NCI-H1694 (cell line): Measurements from ENCODE around the gene CIAO3.
A peak's percentile ranks its signal among the peaks of the same experiment; 100 is the strongest.
"Not testable (repeated sequence)": the region's sequence is repeated elsewhere in the genome, so short reads cannot be mapped to it uniquely, and the experiment has no call there.

Experiments
- DNase-seq: peaks from one replicate; lab custom pipeline; 2025; lab: John Stamatoyannopoulos, UW

CIAO3 gene

DNA sequence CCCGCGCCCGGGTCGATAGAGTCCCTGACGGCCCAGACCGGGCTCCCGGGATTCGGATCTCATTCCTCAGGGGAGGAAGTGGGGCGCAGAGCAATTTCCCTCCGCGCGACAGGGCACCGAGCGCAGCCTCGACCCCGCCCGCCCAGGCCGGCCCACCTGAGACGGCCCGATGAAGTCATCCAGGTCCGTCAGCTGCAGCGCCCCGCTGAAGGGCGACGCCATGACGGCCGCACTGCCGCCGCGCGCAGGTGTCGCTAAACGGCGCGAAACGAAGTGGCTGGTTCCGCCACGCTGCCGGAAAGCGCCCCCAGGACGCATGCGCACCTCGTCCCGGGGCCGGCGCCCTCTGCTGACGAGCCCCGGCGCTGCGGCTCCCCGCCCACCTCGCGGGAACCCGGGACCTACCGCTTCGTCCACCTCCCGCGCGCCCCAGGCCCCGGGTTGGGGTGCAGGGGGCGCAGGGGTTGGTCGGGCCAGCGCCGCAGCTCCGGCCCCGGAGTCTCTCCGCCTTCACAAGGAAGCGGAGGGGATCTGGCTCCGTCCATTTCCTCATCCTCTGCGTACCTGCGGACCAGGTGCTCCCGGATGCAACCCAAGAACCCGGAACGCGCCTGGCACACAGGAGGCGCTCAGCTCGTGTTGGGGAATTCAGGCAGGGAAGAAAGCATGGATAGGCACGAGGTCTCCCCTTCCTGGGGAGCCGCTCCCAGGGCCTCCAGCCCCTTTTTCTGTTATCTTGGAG lies at the start of gene CIAO3:
CIAO3 (minus strand) TSS at position 234 of the 742 bp plus-strand sequence; CDS start at position 222, 12 bp downstream.
- DNase-seq = peak; percentile 60

DNA sequence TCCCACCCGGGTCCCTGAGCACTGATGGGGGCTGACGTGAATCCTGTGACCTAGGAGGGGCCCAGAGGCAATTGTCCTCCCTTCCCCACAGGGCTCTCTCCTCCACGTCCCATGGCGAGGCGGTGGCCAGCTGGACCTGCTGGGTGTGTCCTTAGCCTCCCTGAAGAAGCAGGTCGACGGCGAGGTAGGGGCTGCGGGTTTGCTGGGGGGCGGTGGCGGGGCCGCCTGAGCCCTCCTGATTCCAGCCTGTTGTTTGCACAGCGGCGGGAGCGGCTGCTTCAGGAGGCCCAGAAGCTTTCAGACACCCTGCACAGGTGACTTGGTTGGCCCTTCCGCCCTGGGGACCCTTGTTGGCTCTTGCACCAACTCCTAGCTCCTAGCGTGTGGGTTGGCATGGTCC lies 49.3 kb upstream of the CIAO3 start:
- no peak for DNase-seq

DNA sequence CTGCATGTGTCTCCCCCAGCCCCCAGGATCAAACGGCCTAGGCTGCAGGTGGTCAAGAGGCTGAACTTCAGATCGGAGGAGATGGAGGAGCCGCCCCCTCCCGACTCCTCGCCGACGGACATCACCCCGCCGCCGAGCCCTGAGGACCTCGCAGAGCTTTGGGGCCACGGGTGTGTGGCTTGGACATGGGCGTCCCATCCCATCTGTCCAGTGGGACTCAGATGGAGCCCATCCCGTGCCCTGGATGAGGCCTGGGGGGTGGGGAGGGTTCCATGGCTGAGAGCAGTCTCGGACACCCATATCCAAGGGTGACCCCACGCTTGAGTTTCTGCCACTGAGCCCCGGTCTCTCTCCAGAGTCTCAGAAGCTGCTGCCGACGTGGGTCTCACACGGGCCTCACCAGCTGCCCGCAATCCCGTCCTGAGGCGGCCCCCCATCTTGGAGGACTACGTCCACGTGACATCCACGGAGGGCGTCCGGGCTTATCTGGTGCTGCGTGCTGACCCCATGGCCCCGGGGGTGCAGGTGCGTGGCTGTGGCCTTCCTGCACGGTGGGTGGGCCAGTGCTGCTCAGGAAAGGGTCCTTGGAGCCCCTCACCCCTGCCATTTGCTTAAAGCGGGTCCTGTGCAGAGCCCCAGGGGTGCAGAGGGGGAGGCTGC lies 48.5 kb upstream of the CIAO3 start:
- DNase-seq = no peak

DNA sequence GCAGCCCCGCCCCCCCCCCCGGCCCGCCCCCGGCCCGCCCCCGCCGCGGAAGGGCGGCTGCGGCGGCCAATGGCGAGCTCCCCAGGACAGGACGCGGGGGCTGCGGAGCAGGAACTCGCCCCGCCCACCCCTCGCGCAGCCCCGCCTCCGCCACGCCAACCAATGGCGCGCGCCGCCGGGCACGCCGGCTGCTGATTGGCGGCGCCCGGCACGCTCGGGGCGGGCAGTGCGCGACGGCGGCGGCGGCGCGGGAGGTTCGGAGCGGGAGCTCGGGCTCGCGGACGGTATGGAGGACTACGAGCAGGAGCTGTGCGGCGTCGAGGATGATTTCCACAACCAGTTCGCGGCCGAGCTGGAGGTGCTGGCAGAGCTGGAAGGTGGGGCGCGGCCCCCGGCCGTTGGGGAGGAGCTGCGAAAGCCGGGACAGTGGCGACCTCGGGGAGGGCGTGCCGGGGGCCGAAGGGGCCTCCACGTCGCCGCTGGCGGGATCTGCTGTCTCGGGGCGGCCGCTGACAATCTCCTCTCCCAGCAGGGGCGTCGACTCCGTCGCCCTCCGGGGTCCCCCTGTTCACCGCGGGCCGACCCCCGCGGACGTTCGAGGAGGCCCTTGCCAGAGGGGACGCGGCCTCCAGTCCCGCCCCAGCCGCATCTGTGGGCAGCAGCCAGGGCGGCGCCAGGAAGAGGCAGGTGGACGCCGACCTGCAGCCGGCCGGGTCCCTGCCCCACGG lies 47.8 kb upstream of the CIAO3 start, which contains the start of gene CHTF18:
CHTF18 (plus strand) TSS at position 222 of the 728 bp plus-strand sequence; CDS start at position 287, 65 bp downstream.
- DNase-seq = peak; percentile 38

DNA sequence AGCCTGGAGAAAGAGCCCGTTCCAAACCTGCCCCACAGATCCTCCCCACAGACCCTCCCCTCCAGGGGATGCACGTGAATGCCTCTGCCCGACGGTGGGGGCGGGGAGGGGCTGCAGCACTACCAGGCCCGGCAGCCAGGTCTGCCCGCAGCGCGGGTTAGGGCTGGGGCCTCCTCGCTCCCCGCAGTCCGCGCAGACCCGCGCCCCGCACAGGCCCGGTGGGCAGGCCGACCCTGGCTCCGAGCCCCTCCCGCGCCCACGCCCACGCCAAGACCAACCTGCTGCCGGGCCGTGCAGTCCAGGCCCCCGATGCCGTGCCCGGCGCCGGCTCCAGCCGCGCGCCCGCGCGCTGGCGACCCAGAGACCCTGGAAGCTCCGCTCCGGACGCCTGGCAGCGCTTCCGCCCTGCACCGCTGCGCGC lies 47.2 kb upstream of the CIAO3 start, which contains the start of gene RPUSD1:
RPUSD1 (minus strand) TSS at position 404 of the 421 bp plus-strand sequence. CDS start 644 bp downstream, outside the sequence.
- no peak for DNase-seq

DNA sequence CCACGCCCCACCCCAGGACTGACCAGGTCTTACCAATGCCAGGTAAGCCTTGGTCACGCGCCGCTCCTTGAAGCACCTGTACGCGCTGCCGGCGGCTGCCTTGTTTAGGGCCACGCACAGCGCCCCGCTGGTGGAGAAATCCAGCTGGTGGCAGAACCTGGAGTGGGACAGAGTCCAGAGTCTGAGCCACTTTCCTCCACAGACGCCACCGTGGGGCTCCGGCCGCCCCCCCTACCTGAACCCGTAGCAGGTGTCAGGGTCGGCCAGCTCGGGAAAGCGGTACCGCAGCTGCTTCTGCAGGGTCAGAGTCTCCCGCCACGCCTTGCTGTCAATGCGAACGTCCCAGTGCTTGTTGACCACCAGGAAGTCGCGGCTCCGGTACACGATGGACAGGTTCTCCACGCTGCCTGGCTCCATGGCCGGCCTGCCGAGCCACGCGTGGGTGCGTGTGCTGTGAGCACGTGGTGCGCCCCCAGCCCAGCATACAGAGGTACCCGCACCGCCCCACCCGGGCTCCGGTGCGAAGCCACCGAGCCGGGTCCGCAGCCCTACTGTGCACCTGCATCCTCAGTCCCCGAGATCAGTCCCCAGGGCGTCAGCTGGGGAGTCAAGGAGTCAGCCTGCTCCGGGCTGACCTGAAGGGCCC lies 46.6 kb upstream of the CIAO3 start:
- DNase-seq = no peak

DNA sequence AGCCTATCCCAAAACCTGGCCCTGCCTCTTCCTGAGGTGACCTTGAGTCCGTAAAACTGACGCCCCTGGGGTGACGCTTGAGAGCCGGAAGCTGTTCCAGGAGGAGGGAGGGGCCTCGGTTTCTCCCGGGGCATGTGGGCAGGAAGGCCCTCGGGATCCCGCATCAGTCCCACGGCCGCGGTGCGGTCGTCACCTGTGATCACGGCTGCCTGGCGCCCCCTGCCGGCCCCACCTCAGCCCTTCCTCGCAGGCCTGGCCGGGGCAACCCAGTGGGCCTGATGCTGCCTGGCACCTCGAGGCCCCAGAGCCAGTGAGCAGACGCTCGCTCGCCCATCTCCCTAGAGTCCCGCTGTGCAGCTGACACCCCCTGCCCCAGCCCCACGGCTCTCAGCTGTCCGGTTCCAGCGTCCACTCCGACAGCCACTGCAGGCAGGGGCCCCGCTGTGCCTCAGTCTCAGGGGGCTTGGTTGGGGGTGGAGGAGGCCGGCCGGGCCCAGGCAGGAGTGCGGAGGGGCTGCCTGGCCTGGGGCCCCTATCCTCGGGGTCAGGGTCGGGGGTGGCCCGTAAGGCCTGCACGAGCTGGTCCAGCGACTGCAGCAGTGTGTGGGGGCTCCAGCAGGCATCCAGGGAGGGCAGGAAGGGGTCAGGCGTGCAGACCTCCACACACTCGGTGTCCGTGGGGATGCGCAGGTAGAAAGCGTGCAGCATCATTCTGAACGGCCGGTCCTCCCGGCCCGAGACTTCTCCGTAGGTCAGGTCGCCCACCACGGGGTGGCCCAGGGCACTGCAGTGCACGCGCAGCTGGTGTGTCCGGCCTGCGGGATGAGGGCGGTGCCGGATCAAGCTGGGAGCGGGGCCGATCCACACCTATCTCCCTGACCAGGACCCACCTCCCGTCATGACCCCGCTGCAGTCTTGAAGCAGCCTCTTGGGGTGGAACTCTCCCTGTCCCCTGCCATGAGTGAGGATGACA lies 45.1 kb upstream of the CIAO3 start:
- no peak for DNase-seq

DNA sequence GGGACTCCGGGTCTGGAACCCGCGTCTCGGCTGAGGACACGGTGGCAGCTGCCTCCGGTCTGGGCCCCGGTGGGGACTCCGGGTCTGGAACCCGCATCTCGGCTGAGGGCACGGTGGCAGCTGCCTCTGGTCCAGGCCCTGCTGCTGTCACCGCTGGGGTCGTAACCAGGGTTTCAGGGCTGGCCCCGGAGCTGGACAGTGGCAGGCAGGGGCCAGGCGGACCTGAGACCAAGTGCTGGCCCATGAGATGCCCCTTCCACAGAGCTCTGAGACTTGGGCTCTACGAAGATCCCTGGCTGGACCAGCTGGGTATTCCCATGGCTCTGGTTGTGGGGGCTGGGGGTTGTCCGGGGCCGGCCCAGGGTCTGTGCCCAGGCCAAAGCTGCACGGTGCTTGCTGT lies 43.6 kb upstream of the CIAO3 start:
- no peak for DNase-seq

DNA sequence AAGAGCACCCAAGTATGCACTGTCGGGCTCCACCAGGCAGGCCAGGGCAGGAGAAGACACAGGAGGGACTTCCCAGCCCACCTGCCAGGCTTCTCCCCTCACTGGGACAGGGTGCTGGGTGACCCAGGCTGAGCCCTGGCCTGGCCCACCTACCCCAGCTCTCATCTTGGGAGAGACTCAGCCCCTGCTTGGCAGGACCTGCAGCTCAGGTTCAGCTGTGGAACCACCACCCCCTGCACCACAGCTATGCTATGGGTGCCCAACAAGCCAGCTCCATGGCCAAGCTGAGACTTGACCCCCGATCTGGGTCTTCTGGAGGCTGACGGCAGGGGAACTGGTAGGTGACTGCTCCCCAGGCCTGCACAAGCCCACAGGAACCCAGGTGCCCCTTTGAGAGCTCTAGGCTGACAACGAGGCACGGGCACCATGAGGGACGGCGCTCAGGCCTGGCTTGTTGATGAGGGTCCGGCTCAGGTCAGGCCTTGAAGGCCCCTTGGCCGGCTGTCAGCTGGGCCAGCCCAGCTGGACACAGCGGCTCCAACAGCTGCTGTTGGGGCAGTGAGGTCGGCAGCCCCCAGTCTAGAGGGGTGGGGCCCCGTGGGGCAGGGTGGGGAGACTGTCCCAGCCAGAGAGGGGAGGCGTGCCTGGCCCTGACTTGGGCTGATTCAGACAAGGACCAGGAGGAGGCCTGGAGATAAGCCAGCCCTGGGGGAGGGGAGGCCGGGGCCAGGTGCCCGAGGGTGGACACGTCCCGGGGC lies 42.8 kb upstream of the CIAO3 start:
- no peak for DNase-seq

DNA sequence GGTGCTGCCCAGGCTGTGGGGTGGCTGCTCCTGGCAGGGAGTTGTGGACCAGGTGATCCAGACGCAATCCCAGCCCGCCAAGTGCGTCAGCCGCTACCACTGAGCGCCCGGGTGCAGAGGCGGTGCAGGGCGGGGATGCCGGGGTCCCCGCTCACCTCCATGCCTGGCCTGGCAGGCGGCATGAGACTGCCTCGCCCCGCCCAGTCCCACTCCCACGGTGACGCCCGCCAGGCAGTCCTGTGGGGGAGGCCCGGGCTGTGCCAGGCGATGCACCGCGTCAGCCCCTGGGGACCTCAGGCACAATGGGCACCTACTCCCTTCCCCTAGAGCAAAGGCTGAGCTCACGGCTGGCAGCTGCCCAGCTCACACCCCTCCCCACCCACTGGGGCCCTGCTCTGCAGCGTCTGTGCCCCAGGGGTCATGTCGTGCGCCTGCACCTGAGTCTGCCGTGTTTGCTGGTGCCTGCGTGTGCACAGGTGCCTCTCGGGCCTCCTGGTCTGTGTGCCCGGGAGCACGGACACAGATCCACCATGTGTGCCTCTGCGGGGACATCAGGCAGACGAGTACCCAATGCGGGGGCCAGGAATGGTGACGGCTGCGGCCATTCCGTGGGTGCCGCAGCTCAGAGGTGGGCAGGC lies 42.1 kb upstream of the CIAO3 start:
- DNase-seq = no peak

DNA sequence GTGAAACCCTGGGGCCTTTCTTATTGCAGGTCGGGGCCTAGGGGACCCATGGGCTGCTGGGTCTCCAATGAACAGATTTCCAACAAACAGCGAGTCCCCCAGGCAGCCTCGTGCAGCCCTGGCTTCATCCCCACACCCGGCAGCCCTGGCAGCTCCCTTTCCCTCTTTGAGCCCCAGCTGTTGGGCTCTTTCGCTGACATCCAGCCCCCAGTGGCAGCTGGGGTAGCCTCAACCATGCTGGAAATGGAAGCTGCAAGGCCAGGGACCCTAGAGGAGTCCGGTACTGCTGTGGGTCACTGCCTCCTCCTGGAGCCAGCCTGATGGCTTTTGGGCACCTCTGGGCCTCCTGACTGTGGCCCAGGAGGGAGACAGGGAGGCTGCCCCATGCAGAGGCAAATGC lies 41.5 kb upstream of the CIAO3 start:
- no peak for DNase-seq

DNA sequence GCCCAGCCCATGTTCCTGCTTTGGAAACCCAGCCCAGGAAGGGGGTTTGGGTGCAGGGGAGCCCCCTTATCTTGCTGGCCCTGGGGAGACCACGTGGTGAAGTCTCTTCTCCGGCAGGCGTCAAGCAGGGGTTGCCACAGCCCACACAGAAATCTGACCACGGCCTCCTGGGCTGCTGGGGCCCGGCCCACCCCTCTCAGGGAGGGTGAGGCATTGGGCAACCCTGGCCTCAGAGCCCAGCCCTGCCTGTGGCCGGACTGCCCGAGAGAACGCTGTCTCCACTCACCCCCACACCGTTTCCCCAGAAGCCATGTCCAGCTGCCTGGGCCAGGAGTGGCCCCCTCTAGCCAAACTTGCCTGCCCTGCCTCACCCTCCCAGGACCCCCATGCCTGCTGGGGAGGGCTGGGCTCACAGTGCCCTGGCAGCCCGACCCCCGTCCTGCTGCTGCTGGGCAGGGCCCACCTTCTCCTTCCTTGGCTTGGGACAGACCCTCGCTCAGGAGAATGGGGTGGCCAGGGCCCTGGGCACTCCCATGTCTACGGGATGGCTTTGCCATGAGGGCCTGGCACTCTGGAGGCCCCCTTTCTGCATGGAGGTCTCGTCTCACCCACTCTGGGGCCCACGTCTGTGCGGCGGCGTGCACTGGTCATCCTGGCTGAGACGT lies 40.7 kb upstream of the CIAO3 start:
- DNase-seq = no peak

DNA sequence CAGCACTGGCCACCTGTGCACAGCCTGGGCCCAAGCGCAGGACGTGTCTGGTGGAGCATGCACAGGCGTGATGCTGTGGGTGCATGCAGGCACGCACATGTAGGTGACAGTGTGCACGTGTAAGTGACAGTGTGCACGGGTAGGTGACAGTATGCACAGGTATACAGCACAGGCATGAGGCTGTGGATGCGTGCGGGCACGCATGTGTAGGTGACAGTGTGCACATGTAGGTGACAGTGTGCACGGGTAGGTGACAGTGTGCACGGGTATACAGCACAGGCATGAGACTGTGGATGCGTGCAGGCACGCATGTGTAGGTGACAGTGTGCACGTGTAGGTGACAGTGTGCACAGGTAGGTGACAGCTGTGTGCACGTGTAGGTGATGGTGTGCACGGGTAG lies 39.5 kb upstream of the CIAO3 start:
- DNase-seq = no peak

DNA sequence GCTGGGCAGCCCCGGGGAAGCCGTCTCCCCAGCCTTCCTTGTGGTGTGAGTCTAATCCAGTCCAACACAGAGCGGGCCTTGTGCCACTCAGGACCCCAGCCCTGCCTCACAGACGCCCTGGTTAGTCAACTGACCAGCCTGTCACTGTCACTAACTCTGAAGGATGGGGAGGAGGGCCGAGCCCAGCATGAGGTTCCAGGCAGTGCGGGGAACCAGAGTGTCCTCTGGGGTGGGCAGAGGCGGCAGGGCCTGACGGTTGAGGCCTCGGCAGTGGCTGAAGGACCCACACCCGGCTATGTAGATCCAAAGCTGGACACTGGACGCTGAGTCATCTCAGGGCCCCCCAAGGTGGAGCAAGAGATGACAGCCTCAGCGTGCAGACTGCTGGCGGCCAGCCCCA lies 38.8 kb upstream of the CIAO3 start:
- DNase-seq = no peak

DNA sequence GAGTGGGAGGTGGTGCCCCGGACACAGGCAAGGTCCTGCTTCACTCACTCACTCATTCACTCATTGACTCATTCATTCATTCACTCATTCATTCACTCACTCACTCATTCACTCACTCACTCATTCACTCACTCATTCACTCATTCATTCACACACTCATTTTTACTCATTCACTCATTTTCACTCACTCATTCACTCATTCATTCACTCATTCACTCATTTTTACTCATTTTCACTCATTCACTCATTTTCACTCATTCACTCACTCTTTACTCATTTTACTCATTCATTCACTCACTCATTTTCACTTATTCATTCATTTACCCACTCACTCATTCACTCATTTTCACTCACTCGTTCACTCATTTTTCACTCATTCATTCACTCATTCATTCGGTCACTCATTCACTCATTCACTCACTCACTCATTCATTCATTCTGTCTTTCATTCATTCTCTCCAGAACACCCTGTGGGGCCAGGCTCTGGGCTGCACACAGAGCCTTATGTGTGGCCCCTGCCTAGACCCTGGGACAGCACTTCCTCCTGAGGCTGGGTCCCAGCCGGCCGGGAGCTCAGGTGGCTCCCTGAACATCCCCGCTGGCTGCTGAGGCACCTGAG lies 38.2 kb upstream of the CIAO3 start:
- no peak for DNase-seq

DNA sequence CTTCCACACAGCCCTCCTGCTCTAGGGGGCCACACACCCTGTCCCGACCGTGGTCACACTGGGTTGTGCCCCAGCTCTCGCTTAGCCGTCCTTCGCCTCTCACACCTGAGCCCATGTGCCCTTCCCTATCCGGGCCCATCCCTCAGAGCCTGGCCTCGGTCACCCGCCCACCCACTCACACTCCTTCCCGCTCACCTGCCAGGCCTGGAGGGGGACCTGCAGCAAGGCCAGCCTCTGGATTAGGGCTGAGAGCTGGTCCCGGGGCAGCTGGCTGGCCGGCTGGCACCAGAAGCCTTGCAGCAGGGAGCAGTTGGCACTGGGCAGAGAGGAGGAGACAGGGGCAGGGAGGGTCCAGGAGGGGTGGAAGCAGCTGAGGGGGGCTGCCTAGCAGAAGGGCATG lies 37.6 kb upstream of the CIAO3 start:
- no peak for DNase-seq

DNA sequence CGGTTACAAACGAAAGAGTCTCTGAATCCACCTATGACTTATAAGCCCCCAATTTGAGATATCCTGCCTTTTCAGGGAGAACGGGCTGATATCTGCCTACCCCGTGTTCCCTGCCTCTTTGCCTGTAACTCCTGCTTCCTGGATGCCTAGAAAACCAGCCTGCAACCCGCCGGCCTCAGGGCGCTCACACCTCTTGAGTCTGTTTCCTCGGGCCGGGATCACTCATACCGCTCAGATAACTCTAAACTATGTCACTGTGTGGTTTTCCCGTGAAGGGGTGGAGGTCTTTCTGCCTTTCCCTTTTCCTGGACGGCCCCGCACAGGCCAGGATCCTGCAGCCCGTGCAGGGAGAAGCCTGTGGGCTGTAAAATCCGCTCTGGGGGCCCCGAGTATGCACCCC lies 37.0 kb upstream of the CIAO3 start:
- no peak for DNase-seq

DNA sequence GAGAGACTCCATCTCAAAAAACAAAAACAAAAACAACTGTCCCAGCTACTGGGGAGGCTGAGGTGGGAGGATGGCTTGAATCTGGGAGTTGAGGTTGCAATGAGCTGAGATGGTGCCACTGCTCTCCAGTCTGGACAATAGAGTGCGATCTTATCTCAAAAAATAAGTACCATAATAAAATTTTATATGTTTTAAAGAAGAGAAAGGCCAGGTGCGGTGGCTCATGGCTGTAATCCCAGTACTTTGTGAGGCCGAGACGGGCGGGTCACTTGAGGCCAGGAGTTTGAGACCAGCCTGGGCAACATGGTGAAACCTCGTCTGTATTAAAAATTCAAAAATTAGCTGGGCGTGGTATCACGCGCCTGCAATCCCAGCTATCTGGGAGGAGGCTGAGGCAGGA lies 36.0 kb upstream of the CIAO3 start:
- no peak for DNase-seq

DNA sequence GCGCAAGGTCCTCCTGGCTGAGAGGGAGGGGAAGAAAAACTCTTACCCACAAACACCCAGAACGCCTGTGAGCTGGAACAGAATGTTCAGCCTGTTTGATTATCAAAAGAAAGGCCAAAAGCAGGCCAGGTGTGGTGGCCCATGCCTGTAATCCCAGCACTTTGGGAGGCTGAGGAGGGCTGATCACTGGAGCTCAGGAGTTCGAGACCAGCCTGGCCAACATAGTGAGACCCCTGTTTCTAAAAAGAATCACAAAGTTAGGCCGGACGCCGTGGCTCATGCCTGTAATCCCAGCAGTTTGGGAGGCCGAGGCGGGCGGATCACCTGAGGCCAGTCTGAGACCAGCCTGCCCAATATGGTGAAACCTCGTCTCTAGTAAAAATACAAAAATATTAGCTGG lies 35.5 kb upstream of the CIAO3 start:
- not testable (repeated sequence) for DNase-seq
